ENCODE data around the gene FRY.

Gene FRY

DNA sequence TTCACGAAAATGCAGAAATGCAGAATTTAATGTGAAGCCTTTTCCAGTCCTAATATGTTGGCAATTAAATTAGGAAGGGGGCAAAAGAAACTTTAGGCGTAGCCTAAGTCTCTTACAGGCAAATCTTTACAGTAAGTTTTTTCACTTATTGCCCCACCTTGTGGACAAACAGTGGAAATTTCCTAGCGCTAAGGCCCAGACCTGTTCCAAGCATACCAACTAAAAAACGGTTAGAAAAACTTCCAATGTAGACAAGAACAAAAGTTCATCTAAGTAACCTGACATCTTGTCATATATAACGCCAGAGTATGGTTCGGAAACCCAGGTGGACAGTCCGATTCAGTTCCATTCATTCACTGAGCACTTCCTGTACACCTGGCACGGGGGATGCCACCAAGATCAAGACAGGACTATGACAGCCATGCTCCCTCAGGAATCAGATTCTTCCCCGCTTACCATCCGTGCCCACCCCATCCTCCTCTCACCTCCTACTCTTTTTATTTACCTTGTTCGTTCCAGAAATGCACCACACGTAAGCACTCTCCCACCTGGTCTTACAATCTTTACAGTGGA is 278.6 kb downstream of the FRY start:
- peak; percentile 36 for DNase-seq (ENCODE audit: low read depth)

DNA sequence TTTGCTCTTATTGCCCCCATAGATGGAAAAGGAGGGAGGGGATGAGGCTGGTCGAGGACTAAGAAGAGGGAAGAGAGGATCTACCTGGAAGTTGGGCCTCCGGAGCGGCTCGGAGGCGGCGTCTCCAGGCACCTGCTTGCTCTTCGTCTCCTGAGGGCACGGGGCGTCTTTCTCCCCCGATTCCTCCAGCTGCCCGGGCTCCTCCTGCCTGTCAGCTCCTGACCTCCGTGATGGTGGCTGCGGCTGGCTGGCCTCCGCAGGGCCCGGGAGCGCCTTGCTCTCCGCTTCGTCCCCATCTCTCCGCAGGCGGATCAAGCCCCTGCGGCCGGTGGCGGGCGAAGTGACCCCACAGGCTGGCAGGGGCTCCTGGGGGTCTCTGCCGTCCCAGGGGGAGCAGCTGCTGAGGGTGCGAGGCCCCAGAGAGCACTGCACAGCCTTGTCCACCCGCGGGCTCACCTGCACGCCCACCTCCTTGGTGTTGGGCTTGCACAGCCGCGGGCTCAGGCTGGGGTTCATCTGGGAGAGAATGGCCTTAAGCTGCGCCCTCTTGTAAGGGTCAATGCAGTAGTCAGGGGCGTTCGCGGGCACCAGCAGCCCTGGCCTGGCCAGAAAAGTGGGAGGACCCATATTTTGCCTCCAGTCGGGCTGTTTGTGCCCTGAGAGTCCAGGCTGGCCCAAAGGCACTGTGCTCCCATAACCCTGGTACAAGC is 279.8 kb downstream of the FRY start:
- no peak for DNase-seq (ENCODE audit: low read depth)

- DNase-seq (ENCODE audit: low read depth), result no peak
Observed at GRCh38 chr13:32314271-32315237, 283.0 kb downstream of the FRY start.

GRCh38 chr13:32315238-32316027 is 283.9 kb downstream of the FRY start, which contains the start of the genes BRCA2 and ZAR1L:
Gene BRCA2, plus strand, starts transcription at chr13:32315508. Its CDS starts 953 bp downstream, at chr13:32316461.
Gene ZAR1L, minus strand, starts transcription at chr13:32315363. Its CDS starts 3,438 bp downstream, at chr13:32311925.
- DNase-seq (ENCODE audit: low read depth), result peak; percentile 74

- DNase-seq (ENCODE audit: low read depth), result no peak
Observed at GRCh38 chr13:32316028-32316339, 284.4 kb downstream of the FRY start.

- no peak for DNase-seq (ENCODE audit: low read depth)
Observed at GRCh38 chr13:32316501-32316900, 284.9 kb downstream of the FRY start.

- DNase-seq (ENCODE audit: low read depth), result no peak
Observed at GRCh38 chr13:32317716-32318465, 286.3 kb downstream of the FRY start.

GRCh38 chr13:32320528-32320927 is 289.0 kb downstream of the FRY start:
- no peak for DNase-seq (ENCODE audit: low read depth)

DNA sequence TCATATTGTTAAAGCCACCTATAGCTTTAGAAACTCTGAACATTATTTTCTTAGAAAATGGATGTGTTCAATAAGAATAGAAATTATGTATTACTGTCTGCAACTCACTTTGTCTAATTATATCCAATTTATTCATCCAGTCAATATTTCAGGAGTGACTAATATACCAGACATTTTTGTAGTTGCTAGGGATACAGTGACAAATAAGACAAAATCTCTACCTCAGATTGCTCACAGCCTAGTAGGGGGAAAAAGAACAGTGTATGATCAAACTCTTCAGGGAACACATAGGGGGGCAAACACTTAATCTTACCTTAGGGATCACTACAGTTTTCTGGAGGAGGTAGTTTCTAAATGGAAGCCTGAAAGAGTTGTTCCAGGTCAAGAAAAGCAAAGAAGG is 292.3 kb downstream of the FRY start:
- DNase-seq (ENCODE audit: low read depth), result peak; percentile 41

DNA sequence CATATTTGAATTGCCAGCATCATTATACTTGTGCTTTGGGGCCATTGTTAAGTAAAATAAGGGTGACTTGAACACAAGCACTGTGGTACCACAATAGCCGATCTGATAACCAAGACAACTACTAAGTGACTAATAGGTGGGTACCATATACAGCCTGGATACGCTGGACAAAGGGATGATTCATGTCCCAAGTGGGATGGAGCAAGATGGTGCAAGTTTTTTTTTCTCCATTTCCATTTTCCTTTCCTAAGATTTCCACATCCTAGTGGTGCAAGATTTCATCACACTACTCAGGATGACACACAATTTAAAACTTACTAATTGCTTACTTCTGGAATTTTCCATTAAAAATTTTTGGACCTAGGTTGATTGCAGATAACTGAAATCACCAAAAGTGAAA is 298.9 kb downstream of the FRY start:
- peak; percentile 68 for DNase-seq (ENCODE audit: low read depth)

DNA sequence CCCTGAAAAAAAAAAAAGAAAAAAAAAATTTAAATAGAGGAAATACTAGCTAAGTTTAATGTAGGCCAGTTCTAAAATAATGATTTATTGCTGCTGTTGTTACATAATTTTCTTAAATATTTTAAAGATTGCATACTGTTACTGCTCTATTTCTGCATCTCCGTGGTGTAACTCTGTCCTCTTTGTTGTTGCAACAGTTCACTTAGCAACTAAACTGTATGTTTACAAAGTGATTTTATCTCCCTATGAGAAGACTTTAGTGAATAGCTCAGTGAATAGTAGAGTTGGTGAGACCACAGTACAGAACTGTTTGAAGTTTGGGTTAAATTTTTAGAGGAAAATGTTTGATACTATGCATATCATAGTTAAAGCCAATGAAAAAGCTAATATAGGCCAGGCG is 303.1 kb downstream of the FRY start:
- no peak for DNase-seq (ENCODE audit: low read depth)

GRCh38 chr13:32340914-32341313 is 309.3 kb downstream of the FRY start:
- no peak for DNase-seq (ENCODE audit: low read depth)

DNA sequence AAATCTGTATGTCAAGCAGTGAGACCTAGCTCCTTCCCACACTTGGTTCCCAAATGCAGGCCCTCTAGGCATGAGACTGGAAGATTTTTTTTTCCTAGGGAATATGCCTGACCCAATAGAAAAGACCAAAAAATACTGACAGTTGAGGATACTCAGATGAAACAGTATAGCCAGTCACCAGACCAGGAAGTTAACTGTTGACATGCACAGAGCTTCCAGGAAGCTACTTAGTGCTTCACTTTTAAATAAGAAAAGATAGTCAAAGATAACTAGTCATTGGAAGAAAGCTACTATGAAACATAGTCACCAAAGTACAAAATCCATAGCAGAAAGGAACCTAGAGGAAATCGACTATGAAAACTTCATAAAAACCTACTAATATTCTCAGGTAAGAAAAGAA is 316.1 kb downstream of the FRY start:
- no peak for DNase-seq (ENCODE audit: low read depth)

Measured in GM04504 (cell line).